Erythroblast (primary cell): ENCODE data around the gene MIS12.

Source experiments
- GATA1 ChIP-seq: IDR thresholded peaks from 2 replicates; pipeline ENCODE4 v1.6.1; 2011; ENCODE audit warnings: low read depth, mild to moderate bottlenecking, control low read depth, low read length, moderate library complexity
- POLR2A ChIP-seq: IDR thresholded peaks from 2 replicates; pipeline ENCODE4 v1.6.1; 2011; ENCODE audit warnings: mild to moderate bottlenecking, low read length

DNA sequence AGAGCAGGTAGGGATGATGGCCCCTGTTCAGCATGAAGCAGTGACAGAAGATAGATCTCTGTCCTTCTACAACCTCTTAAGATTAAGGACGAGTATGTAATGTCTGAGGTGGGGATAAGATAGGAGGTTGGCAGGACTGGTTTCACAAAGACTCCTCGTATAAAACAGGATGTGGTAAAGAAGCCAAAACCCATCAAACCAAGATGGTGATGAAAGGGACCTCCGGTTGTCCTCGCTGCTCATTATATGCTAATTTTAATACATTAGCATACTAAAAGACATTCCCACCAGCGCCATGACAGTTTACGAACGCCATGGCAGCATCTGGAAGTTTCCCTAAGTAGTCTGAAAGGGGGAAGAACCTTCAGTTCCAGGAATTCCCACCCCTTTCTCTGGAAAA lies 27.3 kb downstream of the MIS12 start:
- no peak for TF ChIP-seq POLR2A
- no peak for TF ChIP-seq GATA1
